IMR-90 (cell line): ENCODE data around the gene AP2B1.

Experiments
- BHLHE40 ChIP-seq: fragments of 150-350 bp; IDR thresholded peaks from 2 replicates; pipeline ENCODE4 v1.6.1; 2016; ENCODE audit warnings: mild to moderate bottlenecking, low read depth, low read length
- CEBPB ChIP-seq: IDR thresholded peaks from 2 replicates; pipeline ENCODE4 v1.6.1; 2012; ENCODE audit warnings: low read depth, low read length, improper control_type of control experiment
- CHD1 ChIP-seq: IDR thresholded peaks from 2 replicates; pipeline ENCODE4 v1.6.1; 2012; ENCODE audit warnings: low read depth, low read length, improper control_type of control experiment
- MAZ ChIP-seq: IDR thresholded peaks from 2 replicates; pipeline ENCODE4 v1.6.1; 2012; ENCODE audit warnings: low read depth, mild to moderate bottlenecking, low read length, improper control_type of control experiment, moderate library complexity, borderline replicate concordance
- POLR2A ChIP-seq: IDR thresholded peaks from 2 replicates; pipeline ENCODE4 v1.6.1; 2012; ENCODE audit warnings: mild to moderate bottlenecking, low read depth, low read length
- RAD21 ChIP-seq: IDR thresholded peaks from 2 replicates; pipeline ENCODE4 v1.6.1; 2012; ENCODE audit warnings: low read length, improper control_type of control experiment
- RFX5 ChIP-seq: IDR thresholded peaks from 2 replicates; pipeline ENCODE4 v1.8.0; 2012; ENCODE audit warnings: low read depth, mild to moderate bottlenecking, low read length, moderate library complexity
- TF ChIP-seq, protein P1 (sequence below): conservative IDR thresholded peaks from 2 replicates; pipeline ENCODE4 v1.5.1; 2012; ENCODE audit warnings: mild to moderate bottlenecking, low read depth, low read length, improper control_type of control experiment
- TF ChIP-seq, protein P2 (sequence below): fragments of 150-350 bp; IDR thresholded peaks from 2 replicates; pipeline ENCODE4 v1.6.1; 2016; ENCODE audit warnings: low read depth, mild to moderate bottlenecking, low read length, moderate library complexity, borderline replicate concordance

DNA sequence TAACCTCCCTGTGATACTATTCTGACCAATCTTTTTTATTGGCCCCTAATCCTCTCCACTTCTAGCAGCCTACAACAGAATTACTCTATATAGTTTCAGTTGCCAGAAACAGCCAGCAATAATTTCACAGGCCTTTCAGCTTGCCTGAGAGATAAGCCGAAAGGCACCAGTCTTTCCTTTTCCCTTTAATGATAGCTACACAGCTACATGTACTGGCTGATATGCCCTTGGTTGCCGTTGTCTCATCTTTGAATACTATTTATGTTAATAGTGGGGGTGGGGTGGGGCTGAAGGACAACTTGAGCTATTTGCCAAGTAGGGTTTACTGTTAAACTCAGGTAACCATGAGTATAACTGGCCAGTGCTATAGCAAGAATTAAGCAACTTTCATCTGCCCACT is 108.5 kb downstream of the AP2B1 start:
- TF ChIP-seq, protein P1, sequence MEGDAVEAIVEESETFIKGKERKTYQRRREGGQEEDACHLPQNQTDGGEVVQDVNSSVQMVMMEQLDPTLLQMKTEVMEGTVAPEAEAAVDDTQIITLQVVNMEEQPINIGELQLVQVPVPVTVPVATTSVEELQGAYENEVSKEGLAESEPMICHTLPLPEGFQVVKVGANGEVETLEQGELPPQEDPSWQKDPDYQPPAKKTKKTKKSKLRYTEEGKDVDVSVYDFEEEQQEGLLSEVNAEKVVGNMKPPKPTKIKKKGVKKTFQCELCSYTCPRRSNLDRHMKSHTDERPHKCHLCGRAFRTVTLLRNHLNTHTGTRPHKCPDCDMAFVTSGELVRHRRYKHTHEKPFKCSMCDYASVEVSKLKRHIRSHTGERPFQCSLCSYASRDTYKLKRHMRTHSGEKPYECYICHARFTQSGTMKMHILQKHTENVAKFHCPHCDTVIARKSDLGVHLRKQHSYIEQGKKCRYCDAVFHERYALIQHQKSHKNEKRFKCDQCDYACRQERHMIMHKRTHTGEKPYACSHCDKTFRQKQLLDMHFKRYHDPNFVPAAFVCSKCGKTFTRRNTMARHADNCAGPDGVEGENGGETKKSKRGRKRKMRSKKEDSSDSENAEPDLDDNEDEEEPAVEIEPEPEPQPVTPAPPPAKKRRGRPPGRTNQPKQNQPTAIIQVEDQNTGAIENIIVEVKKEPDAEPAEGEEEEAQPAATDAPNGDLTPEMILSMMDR: no peak
- TF ChIP-seq MAZ (no peak), POLR2A (no peak), CEBPB (no peak), CHD1 (no peak), BHLHE40 (no peak), RFX5 (no peak), RAD21 (no peak)
- TF ChIP-seq, protein P2, sequence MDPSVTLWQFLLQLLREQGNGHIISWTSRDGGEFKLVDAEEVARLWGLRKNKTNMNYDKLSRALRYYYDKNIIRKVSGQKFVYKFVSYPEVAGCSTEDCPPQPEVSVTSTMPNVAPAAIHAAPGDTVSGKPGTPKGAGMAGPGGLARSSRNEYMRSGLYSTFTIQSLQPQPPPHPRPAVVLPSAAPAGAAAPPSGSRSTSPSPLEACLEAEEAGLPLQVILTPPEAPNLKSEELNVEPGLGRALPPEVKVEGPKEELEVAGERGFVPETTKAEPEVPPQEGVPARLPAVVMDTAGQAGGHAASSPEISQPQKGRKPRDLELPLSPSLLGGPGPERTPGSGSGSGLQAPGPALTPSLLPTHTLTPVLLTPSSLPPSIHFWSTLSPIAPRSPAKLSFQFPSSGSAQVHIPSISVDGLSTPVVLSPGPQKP: no peak
